DND-41 (cell line): ENCODE measurements around the gene GPR137B.

Source experiments
- ATAC-seq: fragments of 200-7000 bp; cut with Tn5 transposase; 3 replicates; pipeline ENCODE4 v1.9.1; 2021; ENCODE audit warnings: low read depth; ENCODE audit not compliant: insufficient read depth
- DNase-seq: peaks from one replicate; pipeline ENCODE4 v3.0.0-alpha.2; 2020
- H2AFZ ChIP-seq: 2 replicates; pipeline ENCODE4 v1.6.0; 2012; ENCODE audit warnings: low read depth, low read length
- H3K27ac ChIP-seq: 2 replicates; pipeline ENCODE4 v1.5.1; 2012; ENCODE audit warnings: low read length, inconsistent platforms
- H3K27me3 ChIP-seq: fragments of 200-600 bp; sonication (generic); 2 replicates; pipeline ENCODE4 v1.6.0; 2012; ENCODE audit warnings: low read length, mild to moderate bottlenecking, inconsistent platforms; ENCODE audit not compliant: insufficient read depth, poor library complexity
- H3K36me3 ChIP-seq: 2 replicates; pipeline ENCODE4 v1.5.1; 2012; ENCODE audit warnings: low read length, inconsistent platforms; ENCODE audit not compliant: insufficient read depth
- H3K4me1 ChIP-seq: 2 replicates; pipeline ENCODE4 v1.5.1; 2012; ENCODE audit warnings: mild to moderate bottlenecking, low read length; ENCODE audit not compliant: insufficient read depth
- H3K4me2 ChIP-seq: 2 replicates; pipeline ENCODE4 v1.6.0; 2012; ENCODE audit warnings: mild to moderate bottlenecking, moderate library complexity, low read length, inconsistent platforms; ENCODE audit not compliant: insufficient read depth
- H3K4me3 ChIP-seq, 2 experiments: fragments of 200-600 bp in 1 of 2; shearing (Covaris generic) in 1 of 2; 2 replicates each; pipeline ENCODE4 v1.5.1; 2012 to 2016; ENCODE audit warnings: inconsistent platforms in 2 of 2, low read length in 2 of 2, mild to moderate bottlenecking in 2 of 2, low read depth in 1 of 2, moderate library complexity in 1 of 2
- H3K79me2 ChIP-seq: 2 replicates; pipeline ENCODE4 v1.6.0; 2012; ENCODE audit warnings: low read length, inconsistent platforms; ENCODE audit not compliant: insufficient read depth
- H3K9ac ChIP-seq: 2 replicates; pipeline ENCODE4 v1.6.0; 2012; ENCODE audit warnings: low read depth, mild to moderate bottlenecking, inconsistent platforms, low read length, moderate library complexity
- H3K9me3 ChIP-seq: 2 replicates; pipeline ENCODE4 v1.5.1; 2012; ENCODE audit warnings: low read length, moderate library complexity, mild to moderate bottlenecking, inconsistent platforms; ENCODE audit not compliant: insufficient read depth, severe bottlenecking
- H4K20me1 ChIP-seq: 2 replicates; pipeline ENCODE4 v1.6.0; 2012; ENCODE audit warnings: low read length; ENCODE audit not compliant: insufficient read depth
- EZH2 ChIP-seq: IDR thresholded peaks from 3 replicates; pipeline ENCODE4 v1.6.1; 2012; ENCODE audit warnings: borderline replicate concordance, low read depth, mild to moderate bottlenecking, moderate library complexity, low read length, inconsistent platforms; ENCODE audit not compliant: severe bottlenecking
- TF ChIP-seq, protein P1 (sequence below): IDR thresholded peaks from 2 replicates; pipeline ENCODE4 v1.5.1; 2012; ENCODE audit warnings: borderline replicate concordance, low read length, moderate library complexity, mild to moderate bottlenecking; ENCODE audit not compliant: poor library complexity, severe bottlenecking; ENCODE audit errors: extremely low read depth

GPR137B gene

DNA sequence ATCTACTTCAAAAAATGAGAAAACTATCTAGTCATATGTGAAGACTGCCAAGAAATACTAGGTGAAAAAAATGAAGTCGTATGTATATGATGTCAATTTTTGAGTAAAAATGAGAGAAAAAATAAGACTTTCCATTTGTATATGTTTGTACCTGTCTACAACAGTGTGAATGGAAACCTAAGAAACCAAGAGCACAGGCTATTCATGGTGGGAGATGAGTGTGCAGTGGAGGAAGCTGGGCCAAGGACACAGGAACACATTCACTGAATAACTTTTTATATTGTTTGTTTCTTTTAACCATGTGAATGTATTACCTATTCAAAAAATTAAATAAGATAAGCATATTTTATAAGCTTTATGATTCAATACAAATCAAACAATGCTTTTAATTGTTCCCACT, 72.4 kb downstream of the GPR137B start:
- no peak for ATAC-seq
- no peak for TF ChIP-seq EZH2
- TF ChIP-seq, protein P1, sequence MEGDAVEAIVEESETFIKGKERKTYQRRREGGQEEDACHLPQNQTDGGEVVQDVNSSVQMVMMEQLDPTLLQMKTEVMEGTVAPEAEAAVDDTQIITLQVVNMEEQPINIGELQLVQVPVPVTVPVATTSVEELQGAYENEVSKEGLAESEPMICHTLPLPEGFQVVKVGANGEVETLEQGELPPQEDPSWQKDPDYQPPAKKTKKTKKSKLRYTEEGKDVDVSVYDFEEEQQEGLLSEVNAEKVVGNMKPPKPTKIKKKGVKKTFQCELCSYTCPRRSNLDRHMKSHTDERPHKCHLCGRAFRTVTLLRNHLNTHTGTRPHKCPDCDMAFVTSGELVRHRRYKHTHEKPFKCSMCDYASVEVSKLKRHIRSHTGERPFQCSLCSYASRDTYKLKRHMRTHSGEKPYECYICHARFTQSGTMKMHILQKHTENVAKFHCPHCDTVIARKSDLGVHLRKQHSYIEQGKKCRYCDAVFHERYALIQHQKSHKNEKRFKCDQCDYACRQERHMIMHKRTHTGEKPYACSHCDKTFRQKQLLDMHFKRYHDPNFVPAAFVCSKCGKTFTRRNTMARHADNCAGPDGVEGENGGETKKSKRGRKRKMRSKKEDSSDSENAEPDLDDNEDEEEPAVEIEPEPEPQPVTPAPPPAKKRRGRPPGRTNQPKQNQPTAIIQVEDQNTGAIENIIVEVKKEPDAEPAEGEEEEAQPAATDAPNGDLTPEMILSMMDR, result no peak
- no peak overlapping the region for H3K4me2 ChIP-seq

DNA sequence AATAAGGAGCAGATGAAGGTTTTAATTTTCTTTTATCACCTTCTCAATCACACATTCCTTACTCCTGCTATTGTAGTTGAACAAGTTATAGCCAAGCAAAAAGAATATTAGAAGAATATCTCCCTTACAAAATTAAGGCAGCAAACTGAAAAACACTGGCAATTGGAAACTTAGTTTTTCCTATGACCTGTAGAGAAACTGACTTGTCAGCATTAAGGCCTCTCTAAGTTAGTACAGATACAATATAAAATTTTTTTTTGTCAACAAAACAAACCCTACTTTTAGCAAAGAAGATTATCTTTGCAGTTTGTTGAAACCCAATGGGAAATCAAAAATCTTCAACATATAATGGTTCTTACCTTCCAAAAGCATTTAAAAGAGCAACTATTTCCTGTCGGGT, 78.1 kb downstream of the GPR137B start:
- no peaks in the 10 kb centered on the region for H3K4me1 ChIP-seq
- H3K27ac ChIP-seq, result no peak overlapping the region
- no peak overlapping the region for H3K4me2 ChIP-seq
- no peak overlapping the region for H3K4me3 ChIP-seq
- no peaks in the 10 kb centered on the region for H3K27me3 ChIP-seq
- no peak overlapping the region for H2AFZ ChIP-seq
- no peaks in the 10 kb centered on the region for H3K9me3 ChIP-seq
- DNase-seq, result no peak
- no peaks in the 10 kb centered on the region for H3K79me2 ChIP-seq
- H3K36me3 ChIP-seq, result peaks cover 8% of the 10 kb centered on the region; the same call in 1 of the 2 replicates
- H3K9ac ChIP-seq, result no peak overlapping the region
- no peak for ATAC-seq
- no peaks in the 10 kb centered on the region for H4K20me1 ChIP-seq
- TF ChIP-seq, protein P1, result no peak
- TF ChIP-seq EZH2, result no peak

More for the DNA sequence above, 72.4 kb downstream of the GPR137B start:
- no peak for DNase-seq
- H4K20me1 ChIP-seq, result no peaks in the 10 kb centered on the region
- no peak overlapping the region for H3K9ac ChIP-seq
- H3K27ac ChIP-seq, result no peak overlapping the region
- peaks cover 13% of the 10 kb centered on the region; the same call in 1 of the 2 replicates for H3K36me3 ChIP-seq
- H3K4me3 ChIP-seq, result no peak overlapping the region
- H3K27me3 ChIP-seq, result no peaks in the 10 kb centered on the region
- H3K4me1 ChIP-seq, result no peaks in the 10 kb centered on the region
- no peaks in the 10 kb centered on the region for H3K9me3 ChIP-seq
- H3K79me2 ChIP-seq, result no peaks in the 10 kb centered on the region
- H2AFZ ChIP-seq, result no peak overlapping the region

DNA sequence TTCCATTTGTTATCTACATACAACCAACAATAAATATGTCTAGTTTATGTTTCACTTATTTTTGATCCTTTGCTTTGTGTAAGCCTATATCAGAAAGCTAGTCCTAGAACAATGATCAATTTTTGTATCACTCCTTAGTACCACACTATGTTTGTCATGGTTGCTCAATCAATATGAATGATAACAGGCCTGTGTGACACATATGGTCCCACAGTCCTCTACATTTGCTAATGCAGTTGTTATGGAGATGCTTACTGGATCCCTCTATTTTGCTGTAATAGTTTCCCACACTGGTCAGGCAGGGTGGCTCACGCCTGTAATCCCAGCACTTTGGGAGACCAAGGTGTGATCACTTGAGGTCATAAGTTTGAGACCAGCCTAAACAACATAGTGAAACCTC, 80.3 kb downstream of the GPR137B start:
- Histone ChIP-seq H3K4me2 (no peak overlapping the region), H3K36me3 (peaks cover 12% of the 10 kb centered on the region; the same call in 1 of the 2 replicates), H3K9ac (no peak overlapping the region), H4K20me1 (no peaks in the 10 kb centered on the region), H3K4me3 (no peak overlapping the region), H3K27me3 (no peaks in the 10 kb centered on the region), H3K79me2 (no peaks in the 10 kb centered on the region), H3K9me3 (no peaks in the 10 kb centered on the region), H3K4me1 (no peaks in the 10 kb centered on the region), H2AFZ (no peak overlapping the region), H3K27ac (no peak overlapping the region)
- TF ChIP-seq, protein P1, result no peak
- TF ChIP-seq EZH2, result no peak
- no peak for ATAC-seq
- no peak for DNase-seq

- ATAC-seq (no peak), DNase-seq (no peak)
- TF ChIP-seq, protein P1, result no peak
- TF ChIP-seq EZH2, result no peak
- Histone ChIP-seq H3K79me2 (no peaks in the 10 kb centered on the region), H3K36me3 (peaks cover 9% of the 10 kb centered on the region; the same call in 1 of the 2 replicates), H4K20me1 (no peaks in the 10 kb centered on the region), H3K27ac (no peak overlapping the region), H2AFZ (no peak overlapping the region), H3K4me1 (no peaks in the 10 kb centered on the region), H3K9ac (no peak overlapping the region), H3K4me2 (no peak overlapping the region), H3K27me3 (no peaks in the 10 kb centered on the region), H3K9me3 (no peaks in the 10 kb centered on the region), H3K4me3 (no peak overlapping the region)
Observed at GRCh38 chr1:236228411-236228810, 86.1 kb downstream of the GPR137B start.
